B cell (primary cell): ENCODE results near the gene PRPF31. TPM values are rescaled to one million over a fixed set of nuclear protein-coding genes. Genes with fewer than 3 reads are reported as not detected.

Source experiments
- ATAC-seq: fragments of 200-7000 bp; cut with Tn5 transposase; one replicate; pipeline ENCODE4 v1.10.0; 2021; ENCODE audit warnings: low read depth, mild to moderate bottlenecking, moderate number of reproducible peaks, moderate library complexity
- CTCF ChIA-PET: fragments of 350-600 bp; sonication (Branson Sonifier 250); formaldehyde crosslinking; loops from one replicate; lab custom pipeline; 2021; ENCODE audit warnings: antibody characterized with exemption, inconsistent platforms; lab: Charles Lee
- POLR2A ChIA-PET: fragments of 350-600 bp; sonication (Branson Sonifier 250); formaldehyde crosslinking; loops from one replicate; lab custom pipeline; 2021; ENCODE audit warnings: antibody characterized with exemption; lab: Charles Lee
- DNase-seq: peaks from one replicate; pipeline ENCODE4 v3.0.0; 2013
- H2AFZ ChIP-seq: 2 replicates; pipeline ENCODE4 v1.6.1; 2012; ENCODE audit warnings: mild to moderate bottlenecking, low read depth, low read length; ENCODE audit not compliant: insufficient read depth, poor library complexity, severe bottlenecking
- H3K27ac ChIP-seq, 2 donors: 1 replicate in 1 of 2; 2 replicates in 1 of 2; pipeline ENCODE4 v1.5.1; 2012 to 2013; ENCODE audit warnings: low read length in 2 of 2, mild to moderate bottlenecking in 2 of 2, moderate library complexity in 1 of 2
- H3K27me3 ChIP-seq, 4 experiments: fragments of 200-600 bp in 1 of 4; sonication (generic) in 1 of 4; replicated peaks in 1 of 4; 1 replicate in 2 of 4; 2 replicates in 2 of 4; pipeline versions ENCODE4 v1.6.1 to v1.7.0; 2013 to 2016; ENCODE audit warnings: low read length in 3 of 4, mild to moderate bottlenecking in 2 of 4, mixed read lengths in 1 of 4, moderate library complexity in 1 of 4; ENCODE audit not compliant: insufficient read depth in 4 of 4, control insufficient read depth in 3 of 4; ENCODE audit errors: control extremely low read depth in 1 of 4
- H3K36me3 ChIP-seq, 2 experiments: replicated peaks in 1 of 2; 1 replicate in 1 of 2; 2 replicates in 1 of 2; pipeline versions ENCODE4 v1.6.1 to v1.7.1; 2013; ENCODE audit warnings: low read length in 1 of 2; ENCODE audit not compliant: insufficient read depth in 2 of 2, control insufficient read depth in 1 of 2; ENCODE audit errors: control extremely low read depth in 1 of 2, extremely low read depth in 1 of 2
- H3K4me1 ChIP-seq, 2 donors: fragments of 200-600 bp in 1 of 2; sonication (generic) in 1 of 2; 1 replicate in 1 of 2; 2 replicates in 1 of 2; pipeline versions ENCODE4 v1.5.1 to v1.6.1; 2013 to 2017; ENCODE audit warnings: low read length in 2 of 2; ENCODE audit not compliant: control insufficient read depth in 2 of 2, insufficient read depth in 2 of 2
- H3K4me2 ChIP-seq: replicated peaks from 2 replicates; pipeline ENCODE3; 2012; ENCODE audit warnings: mild to moderate bottlenecking, low read depth, low read length; ENCODE audit not compliant: poor library complexity, severe bottlenecking
- H3K4me3 ChIP-seq, 5 experiments: fragments of 200-600 bp in 1 of 5; sonication (generic) in 1 of 5; 1 replicate in 3 of 5; 2 replicates in 2 of 5; pipeline versions ENCODE4 v1.5.1 to v1.7.0; 2011 to 2016; ENCODE audit warnings: low read length in 4 of 5, mild to moderate bottlenecking in 4 of 5, low read depth in 2 of 5, control low read depth in 1 of 5, moderate library complexity in 1 of 5; ENCODE audit not compliant: insufficient read depth in 1 of 5; ENCODE audit errors: control extremely low read depth in 1 of 5, extremely low read depth in 1 of 5
- H3K79me2 ChIP-seq: fragments of 200-600 bp; sonication (generic); one replicate; pipeline ENCODE4 v1.6.0; 2016; ENCODE audit warnings: low read length; ENCODE audit not compliant: control insufficient read depth, insufficient read depth
- H3K9ac ChIP-seq: fragments of 200-600 bp; sonication (generic); 2 replicates; pipeline ENCODE4 v1.6.1; 2017; ENCODE audit warnings: mild to moderate bottlenecking, low read length, moderate library complexity
- H3K9me3 ChIP-seq, 3 donors: one replicate each; pipeline versions ENCODE4 v1.6.1 to v1.7.1; 2013; ENCODE audit warnings: low read length in 2 of 3; ENCODE audit not compliant: control insufficient read depth in 2 of 3, insufficient read depth in 1 of 3; ENCODE audit errors: control extremely low read depth in 1 of 3
- H4K20me1 ChIP-seq: 2 replicates; pipeline ENCODE4 v1.6.0; 2012; ENCODE audit warnings: mild to moderate bottlenecking, low read length; ENCODE audit not compliant: insufficient read depth, control insufficient read depth, poor library complexity, severe bottlenecking
- H3K27ac Mint-ChIP-seq: one replicate; pipeline ENCODE4 v1.8.0; 2021; ENCODE audit warnings: mixed read lengths
- H3K27me3 Mint-ChIP-seq: one replicate; pipeline ENCODE4 v1.8.0; 2021; ENCODE audit warnings: mixed read lengths
- H3K4me1 Mint-ChIP-seq: one replicate; pipeline ENCODE4 v1.8.0; 2021; ENCODE audit warnings: mixed read lengths
- H3K4me3 Mint-ChIP-seq: one replicate; pipeline ENCODE4 v1.8.0; 2021; ENCODE audit warnings: mixed read lengths
- H3K9me3 Mint-ChIP-seq: one replicate; pipeline ENCODE4 v1.8.0; 2022; ENCODE audit warnings: mixed read lengths; ENCODE audit not compliant: insufficient read depth
- CTCF ChIP-seq: fragments of 200-600 bp; IDR thresholded peaks from one replicate; pipeline ENCODE4 v1.8.0; 2022; ENCODE audit warnings: antibody characterized with exemption, mild to moderate bottlenecking
- EZH2 ChIP-seq: IDR thresholded peaks from 2 replicates; pipeline ENCODE4 v1.6.1; 2012; ENCODE audit warnings: borderline replicate concordance, low read depth, mild to moderate bottlenecking, moderate library complexity, low read length; ENCODE audit not compliant: insufficient read depth, poor library complexity, severe bottlenecking
- WGBS: methylation state at CpG from one replicate; pipeline ENCODE4 v1.1.5; 2013; ENCODE audit warnings: missing lambda C conversion rate; ENCODE audit not compliant: insufficient coverage; 5-methylcytosine and 5-hydroxymethylcytosine counted together
- intact Hi-C: fragments of 100-400 bp; cut with micrococcal nuclease; formaldehyde crosslinking; loops from one replicate; pipeline ENCODE4 v1.10.0; 2022
- polyA plus RNA-seq: library from polyadenylated mRNA; depleted of rRNA; stranded (reverse); fragments of >200 nt; gene quantifications from 2 replicates; pipeline ENCODE4 v1.2.3, GENCODE V29; 2012
- total RNA-seq, 2 donors: library from RNA; stranded (reverse); fragments of 120-200 nt in 1 of 2; gene quantifications; 1 replicate in 1 of 2; 2 replicates in 1 of 2; pipeline versions ENCODE4 v1.2.3 to v1.2.4, GENCODE V29; 2013 to 2022

Gene PRPF31
- total and polyA plus RNA-seq, 2 donors (not counting 1 experiment from before 2014, with no cell fraction given) = 61.2 to 66.2 TPM

- peaks cover 0 to 1% of the 10 kb centered on the region in 2 experiments for H3K36me3 ChIP-seq
- ChIA-PET CTCF (interaction anchor here (0.9 to 8.5 kb wide), 3 partner anchors 16 to 58 kb away, joined by 3 to 50 read pairs (median 3); partner anchors contain the start of genes MBOAT7 and TSEN34), POLR2A (interaction anchor here (1.8 kb wide), 1 partner anchor 15 kb away, joined by 8 read pairs; the partner anchor contains the start of gene MBOAT7)
- H3K9ac ChIP-seq = no peak overlapping the region
- Mint-ChIP-seq H3K27me3 (no peaks in the 10 kb centered on the region), H3K4me3 (no peak overlapping the region), H3K27ac (no peak overlapping the region), H3K4me1 (peaks cover 16% of the 10 kb centered on the region), H3K9me3 (no peaks in the 10 kb centered on the region)
- WGBS = 91% methylated on average over 25 of the region's 25 CpGs
- DNase-seq (peak; percentile 17), ATAC-seq (no peak)
- peaks cover 7% of the 10 kb centered on the region for H4K20me1 ChIP-seq
- H3K4me1 ChIP-seq = peaks cover 14 to 18% of the 10 kb centered on the region in 2 donors
- H3K4me3 ChIP-seq = no peak overlapping the region
- no peaks in the 10 kb centered on the region for H3K79me2 ChIP-seq
- no peak overlapping the region for H2AFZ ChIP-seq
- intact Hi-C loops = loop anchor here (1.0 kb wide), 1 partner anchor 15 kb away; the partner anchor contains the start of gene MBOAT7
- no peak overlapping the region for H3K27ac ChIP-seq
- H3K4me2 ChIP-seq = peak overlapping the region; percentile 49
- H3K9me3 ChIP-seq = no peaks in the 10 kb centered on the region
- peaks cover 0 to 8% (median 0%) of the 10 kb centered on the region in 4 experiments for H3K27me3 ChIP-seq
- TF ChIP-seq EZH2 (no peak), CTCF (no peak)
Measured at GRCh38 chr19:54173951-54174834, 58.6 kb downstream of the PRPF31 start.
